Measurements from ENCODE around the gene IMMP1L. TPM values are rescaled to one million over a fixed set of nuclear protein-coding genes. Genes with fewer than 3 reads are reported as not detected.

Gene IMMP1L
- total and polyA plus RNA-seq, 2 of the 8 experiments (the other 6 are each of a cell fraction or from before 2014, with no cell fraction given): 27.4 to 47.7 TPM

DNA sequence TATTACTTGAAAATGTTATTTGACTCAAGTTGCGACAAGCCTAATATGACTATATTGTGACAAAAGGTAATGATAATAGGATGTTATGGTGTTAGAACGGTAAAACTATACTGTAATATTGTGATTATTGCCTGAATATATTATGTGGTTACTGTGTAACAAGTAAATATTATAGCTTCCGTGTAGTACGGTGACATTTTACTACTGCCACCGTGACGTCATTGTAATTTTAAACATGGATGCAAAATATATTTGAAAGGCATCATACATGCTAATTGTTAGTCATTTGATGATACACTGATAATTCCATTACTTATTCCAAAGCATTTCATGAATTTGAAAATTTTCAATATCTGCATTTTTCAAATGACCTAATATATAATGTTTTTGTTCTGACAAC is 2.7 kb upstream of the IMMP1L start (continued):
- TF ChIP-seq PHF8 (conservative IDR thresholded peaks at IDR 0.05; ENCODE audit: low read depth, low read length): no peak
- no peak for TF ChIP-seq SIRT6 (IDR thresholded peaks at IDR 0.05; ENCODE audit: low read length)
- TF ChIP-seq CHD2 (IDR thresholded peaks at IDR 0.05; ENCODE audit: low read length): no peak
- TF ChIP-seq ZNF274 (IDR thresholded peaks at IDR 0.05; ENCODE audit: borderline replicate concordance, extremely low read depth, low read length): no peak

Measured in H1 (cell line).